Hippocampal formation (tissue), 2 donors: ENCODE results near the gene PLXNA1.

ENCODE experiments used
- DNase-seq, 2 donors: peaks; one replicate each; lab custom pipeline; 2025; lab: John Stamatoyannopoulos, UW

The PLXNA1 gene

GRCh38 chr3:127002195-127003174 lies 19.6 kb downstream of the PLXNA1 start:
- peak in 1 of 2 donors; percentile 46 for DNase-seq

GRCh38 chr3:127003175-127003555 lies 20.2 kb downstream of the PLXNA1 start:
- no peak for DNase-seq

- DNase-seq = no peak
Observed at GRCh38 chr3:127003601-127004280, 20.8 kb downstream of the PLXNA1 start.

- DNase-seq = no peak
Observed at GRCh38 chr3:127004641-127005397, 21.9 kb downstream of the PLXNA1 start.

DNA sequence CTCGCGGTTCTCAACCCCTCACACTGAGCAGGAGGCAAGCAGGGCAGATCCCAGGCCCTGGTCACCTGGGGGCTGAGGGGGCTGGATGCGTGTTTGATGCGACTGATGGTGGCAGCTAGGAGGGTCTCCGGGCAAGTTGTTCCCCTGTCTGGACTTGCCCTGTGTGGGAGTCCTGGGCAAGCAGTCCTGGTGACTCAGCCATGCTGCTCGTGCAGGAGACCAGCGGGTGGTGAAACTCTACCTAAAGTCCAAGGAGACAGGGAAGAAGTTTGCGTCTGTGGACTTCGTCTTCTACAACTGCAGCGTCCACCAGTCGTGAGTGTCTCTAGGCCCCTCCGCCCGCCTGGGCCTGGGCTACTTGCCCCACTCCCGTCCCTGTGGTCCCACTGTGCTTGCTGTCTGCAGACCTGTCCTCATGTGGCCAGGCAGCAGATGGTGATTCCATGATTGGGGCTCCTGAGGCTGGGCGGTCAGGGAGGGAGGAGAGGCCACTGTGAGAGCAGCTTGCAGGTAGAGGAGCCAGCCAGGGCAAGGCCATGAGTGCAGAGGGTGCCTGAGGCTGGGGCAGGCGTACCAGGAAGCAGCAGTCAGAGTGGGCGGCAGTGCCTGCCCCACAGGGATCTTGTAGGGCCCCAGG lies 23.1 kb downstream of the PLXNA1 start:
- DNase-seq = no peak

- DNase-seq = no peak
Observed at GRCh38 chr3:127006781-127007436, 24.0 kb downstream of the PLXNA1 start.

- no peak for DNase-seq
Observed at GRCh38 chr3:127008236-127008635, 25.3 kb downstream of the PLXNA1 start.

DNA sequence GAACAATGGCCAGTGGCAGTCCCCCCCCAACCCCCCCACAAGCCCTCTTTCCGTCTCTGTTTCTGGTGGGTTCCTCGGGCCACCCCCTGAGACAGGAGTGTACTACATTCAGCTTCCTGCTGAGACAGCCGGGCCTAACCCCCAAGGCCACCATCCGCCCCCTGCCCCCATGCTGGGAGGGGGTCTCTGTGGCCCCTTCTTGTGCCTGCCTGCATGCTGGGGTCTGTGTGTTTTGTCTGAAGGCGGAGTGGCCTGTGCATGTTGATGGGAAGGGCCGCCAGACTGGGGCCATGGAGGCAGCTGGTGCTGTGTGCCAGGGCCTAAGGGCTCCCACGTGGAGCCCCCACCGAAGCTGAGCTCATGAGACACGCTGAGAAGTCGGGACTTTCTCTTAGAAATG lies 26.6 kb downstream of the PLXNA1 start:
- DNase-seq = no peak

GRCh38 chr3:127011270-127011992 lies 28.5 kb downstream of the PLXNA1 start:
- no peak for DNase-seq

DNA sequence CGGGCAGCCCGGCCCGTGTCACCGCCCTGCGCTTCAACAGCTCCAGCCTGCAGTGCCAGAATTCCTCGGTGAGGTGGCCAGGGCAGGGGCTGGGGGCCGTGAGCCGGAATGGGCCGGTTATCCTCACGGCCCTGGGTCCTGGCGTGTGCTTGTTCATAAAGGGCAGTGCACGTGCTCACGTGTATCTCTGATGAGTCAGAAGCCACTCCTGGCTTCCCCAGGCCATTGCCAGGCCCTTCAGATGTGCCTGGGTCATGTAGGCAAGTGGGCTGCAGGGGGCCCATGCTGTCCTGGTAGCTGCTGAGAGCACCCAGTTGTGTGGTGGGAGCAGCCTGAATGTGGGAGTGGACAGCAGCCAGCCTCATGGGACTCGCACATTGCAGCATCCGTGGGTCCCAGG lies 29.2 kb downstream of the PLXNA1 start:
- DNase-seq = no peak

DNA sequence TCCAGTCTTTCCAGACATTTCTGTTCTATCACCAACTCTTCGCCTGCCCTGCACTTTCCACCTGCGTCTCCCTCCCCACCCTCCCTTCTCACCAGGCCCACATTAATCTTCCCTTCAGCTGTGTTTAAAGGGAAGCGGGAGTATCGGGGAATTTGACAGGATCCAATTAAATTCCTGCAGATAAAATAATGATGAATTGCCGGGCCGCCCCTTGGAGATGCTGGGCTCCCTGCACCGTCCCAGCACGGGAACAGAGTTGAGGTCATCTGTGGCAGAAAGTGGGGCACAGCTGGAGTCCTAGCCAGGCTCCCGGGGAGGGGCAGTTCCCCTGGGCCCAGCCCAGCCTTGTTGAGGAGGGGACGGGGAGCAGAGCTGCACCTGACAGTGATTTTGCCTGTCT lies 30.3 kb downstream of the PLXNA1 start:
- DNase-seq = no peak

DNA sequence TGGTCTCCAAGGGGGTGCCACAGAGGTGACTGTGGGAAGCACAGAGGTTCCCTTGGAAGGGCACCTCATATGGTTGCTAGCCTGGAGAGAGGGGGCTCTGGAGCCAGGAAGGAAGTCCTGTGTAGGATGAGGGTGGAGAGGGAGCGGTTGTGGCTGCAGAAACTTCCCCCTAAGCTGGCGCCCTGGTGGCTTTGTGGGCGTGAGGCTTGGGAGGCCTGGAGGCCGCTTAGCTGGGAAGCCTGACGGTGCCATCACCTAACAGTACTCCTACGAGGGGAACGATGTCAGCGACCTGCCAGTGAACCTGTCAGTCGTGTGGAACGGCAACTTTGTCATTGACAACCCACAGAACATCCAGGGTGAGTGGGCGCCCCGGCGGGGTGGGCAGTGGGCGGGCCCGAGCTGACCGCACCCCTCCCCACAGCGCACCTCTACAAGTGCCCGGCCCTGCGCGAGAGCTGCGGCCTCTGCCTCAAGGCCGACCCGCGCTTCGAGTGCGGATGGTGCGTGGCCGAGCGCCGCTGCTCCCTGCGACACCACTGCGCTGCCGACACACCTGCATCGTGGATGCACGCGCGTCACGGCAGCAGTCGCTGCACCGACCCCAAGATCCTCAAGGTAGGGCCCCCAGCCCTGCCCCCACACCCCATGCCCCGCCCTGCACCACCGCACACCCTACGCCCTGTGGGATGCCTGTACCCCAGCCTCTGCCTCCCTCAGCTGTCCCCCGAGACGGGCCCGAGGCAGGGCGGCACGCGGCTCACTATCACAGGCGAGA lies 31.0 kb downstream of the PLXNA1 start:
- DNase-seq = no peak

DNA sequence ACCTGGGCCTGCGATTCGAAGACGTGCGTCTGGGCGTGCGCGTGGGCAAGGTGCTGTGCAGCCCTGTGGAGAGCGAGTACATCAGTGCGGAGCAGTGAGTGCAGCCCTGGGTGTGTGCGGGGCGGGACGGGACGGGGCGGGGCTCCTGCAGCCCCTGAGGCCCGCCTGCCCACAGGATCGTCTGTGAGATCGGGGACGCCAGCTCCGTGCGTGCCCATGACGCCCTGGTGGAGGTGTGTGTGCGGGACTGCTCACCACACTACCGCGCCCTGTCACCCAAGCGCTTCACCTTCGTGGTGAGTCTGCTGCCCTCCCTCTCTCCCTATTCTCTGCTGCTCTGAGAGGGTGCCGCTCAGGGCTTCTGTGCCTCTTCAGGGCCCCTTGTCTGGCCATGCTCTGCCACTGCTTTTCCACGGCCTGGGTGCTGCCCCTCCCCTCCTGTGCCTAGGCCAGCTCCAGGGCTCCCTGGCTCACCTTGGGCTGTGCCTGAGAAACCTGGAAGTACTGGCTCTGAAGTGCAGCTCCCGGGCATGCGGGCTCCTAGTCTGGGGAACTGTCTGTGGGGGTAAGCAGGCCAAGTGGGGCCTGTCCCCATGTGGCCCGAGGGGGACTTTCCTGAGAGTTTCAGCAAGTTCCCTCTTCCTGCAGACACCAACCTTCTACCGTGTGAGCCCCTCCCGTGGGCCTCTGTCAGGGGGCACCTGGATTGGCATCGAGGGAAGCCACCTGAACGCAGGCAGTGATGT lies 31.8 kb downstream of the PLXNA1 start:
- DNase-seq = no peak

DNA sequence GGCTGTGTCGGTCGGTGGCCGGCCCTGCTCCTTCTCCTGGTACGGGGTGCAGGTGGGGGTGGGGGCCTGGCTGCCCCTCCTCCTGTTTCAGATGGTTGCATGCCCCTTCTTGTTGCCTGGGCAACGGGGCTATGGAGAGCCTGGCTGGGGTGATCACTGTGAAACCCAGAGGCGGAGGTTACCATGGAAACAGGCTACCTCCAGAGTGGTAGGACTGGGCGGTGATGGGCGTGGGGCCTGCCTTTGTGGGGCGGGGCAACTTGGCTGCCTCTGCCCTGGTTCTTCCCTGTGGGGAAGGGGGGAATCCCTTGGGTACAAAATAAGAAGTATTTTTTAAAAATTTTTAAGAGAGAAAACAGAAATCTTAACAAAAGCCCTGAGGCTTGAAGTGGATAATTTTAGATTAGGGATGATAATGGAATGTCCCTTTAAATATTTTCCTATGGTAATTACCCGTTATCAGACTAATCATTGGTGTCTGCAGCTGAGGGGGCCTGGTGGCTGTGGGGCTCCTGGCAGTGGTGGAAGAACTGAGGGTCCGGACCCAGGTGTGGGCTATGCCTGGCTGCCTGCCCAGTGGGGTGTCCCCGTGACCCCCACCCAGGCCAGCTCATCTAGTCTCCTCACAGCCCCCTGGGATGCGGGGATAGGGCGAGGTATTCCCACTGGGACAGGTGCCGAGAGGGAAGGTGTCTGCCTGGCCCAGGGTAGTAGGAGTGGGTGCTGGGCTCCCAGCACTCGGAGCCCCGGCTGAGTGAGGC lies 32.5 kb downstream of the PLXNA1 start:
- DNase-seq = no peak

GRCh38 chr3:127016043-127016343 lies 33.1 kb downstream of the PLXNA1 start:
- DNase-seq = no peak

- DNase-seq = no peak
Observed at GRCh38 chr3:127016461-127016860, 33.5 kb downstream of the PLXNA1 start.

- DNase-seq = no peak
Observed at GRCh38 chr3:127017229-127017628, 34.3 kb downstream of the PLXNA1 start.

DNA sequence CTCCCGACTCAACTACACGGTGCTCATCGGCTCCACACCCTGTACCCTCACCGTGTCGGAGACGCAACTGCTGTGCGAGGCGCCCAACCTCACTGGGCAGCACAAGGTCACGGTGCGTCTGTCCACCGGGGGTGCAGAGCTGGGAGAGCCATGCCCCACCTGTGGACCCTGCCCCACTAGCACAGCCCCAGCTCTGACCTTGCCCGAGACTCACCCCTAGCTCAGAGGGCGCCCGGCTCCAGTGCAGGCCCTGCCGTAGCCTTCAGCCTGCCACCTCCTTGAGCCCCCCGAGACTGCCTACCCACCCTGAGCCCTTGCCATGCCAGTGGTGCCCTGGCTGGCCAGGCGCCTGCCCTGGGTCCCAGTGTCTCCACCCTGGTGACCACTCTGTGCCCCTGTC lies 34.9 kb downstream of the PLXNA1 start:
- no peak for DNase-seq
